SKM-1 (cell line): ENCODE data around the gene FAM72B.
"Not testable (repeated sequence)": the region's sequence is repeated elsewhere in the genome, so short reads cannot be mapped to it uniquely, and the experiment has no call there.

ENCODE experiments used
- DNase-seq: peaks from one replicate; lab custom pipeline; 2025; ENCODE audit not compliant: unreplicated experiment; lab: John Stamatoyannopoulos, UW

FAM72B gene

DNA sequence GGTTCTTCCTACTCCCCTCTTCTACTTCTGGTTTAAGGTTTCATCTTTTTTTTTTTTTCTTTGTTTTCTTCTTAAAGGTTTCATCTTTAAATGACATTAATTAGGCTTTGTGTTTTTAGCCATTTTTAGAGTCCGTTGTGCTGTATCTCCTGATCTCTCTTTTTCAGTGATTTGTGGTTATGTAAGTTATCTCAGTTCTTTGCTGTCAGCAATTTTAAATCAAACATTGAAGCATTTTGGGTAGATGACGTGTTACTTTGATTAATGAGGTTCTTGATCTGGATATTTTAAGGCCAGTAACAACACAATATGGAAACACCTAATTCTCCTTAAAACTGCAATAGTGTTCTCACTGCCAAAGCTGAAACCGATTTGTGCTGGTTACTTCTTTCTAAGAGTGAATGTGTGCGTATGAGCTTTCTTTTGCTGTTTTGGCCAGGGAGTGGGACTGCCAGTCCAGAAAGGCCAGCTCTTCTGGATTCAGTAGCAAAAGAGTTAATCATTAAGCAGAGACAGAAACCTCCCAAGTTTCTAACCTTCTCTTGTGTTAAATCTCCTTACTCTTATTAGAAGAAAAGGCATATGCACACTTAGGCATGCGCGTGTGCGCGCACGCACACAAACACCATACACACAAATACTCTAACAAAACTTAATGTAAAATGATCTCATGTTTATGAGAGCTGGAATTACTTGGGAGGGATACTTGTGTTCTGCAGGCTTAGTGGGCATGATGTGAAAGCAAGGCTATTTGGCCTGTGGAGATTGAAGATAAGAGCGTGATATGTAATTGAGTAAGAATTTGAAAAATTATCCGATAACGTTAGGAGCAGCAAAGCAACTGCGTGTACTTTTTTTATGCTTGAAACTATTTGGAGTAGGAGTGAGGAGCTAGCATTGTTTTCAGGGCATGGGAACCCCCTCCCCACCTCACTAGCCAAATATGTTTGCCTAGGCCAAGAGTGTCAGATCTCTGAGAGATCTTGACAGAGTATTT, 17.1 kb upstream of the FAM72B start:
- not testable (repeated sequence) for DNase-seq

DNA sequence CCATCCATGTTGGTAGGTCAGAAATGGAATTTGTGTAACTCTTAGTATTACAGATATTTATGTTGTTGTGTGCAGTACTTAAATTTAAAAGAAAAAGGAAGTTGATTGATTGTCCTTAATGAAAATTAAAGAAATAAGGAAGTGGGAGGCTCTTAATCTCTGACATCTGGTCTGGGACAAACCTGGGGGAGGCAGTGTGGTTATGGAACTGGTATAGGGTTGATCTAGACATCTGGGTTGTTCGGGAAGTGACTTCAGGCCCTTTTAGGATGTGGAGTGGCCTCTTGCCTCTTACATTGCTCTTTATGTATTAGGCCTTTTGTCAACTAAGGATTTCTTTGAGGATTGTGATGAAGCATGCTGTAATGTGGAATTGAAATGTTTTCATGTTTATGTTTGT, 16.1 kb upstream of the FAM72B start:
- not testable (repeated sequence) for DNase-seq

DNA sequence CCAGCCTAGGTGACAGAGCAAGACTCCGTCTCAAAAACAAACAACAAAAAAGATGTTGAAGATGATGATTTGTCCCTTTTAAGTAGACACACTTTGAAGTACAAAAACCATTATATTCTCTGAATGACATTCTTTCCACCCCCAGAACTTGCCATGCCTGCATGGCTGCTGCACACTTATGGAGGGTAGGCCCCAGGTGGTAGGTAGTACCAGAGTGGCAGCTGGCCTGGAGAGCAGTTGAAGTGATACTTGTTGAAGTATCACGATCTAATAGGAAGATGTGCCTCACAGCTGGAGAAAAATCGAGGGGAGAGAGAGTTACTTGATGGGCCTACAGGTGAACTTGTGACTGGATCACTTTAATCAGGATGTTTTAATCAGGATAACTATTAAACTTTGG, 15.6 kb upstream of the FAM72B start:
- not testable (repeated sequence) for DNase-seq

DNA sequence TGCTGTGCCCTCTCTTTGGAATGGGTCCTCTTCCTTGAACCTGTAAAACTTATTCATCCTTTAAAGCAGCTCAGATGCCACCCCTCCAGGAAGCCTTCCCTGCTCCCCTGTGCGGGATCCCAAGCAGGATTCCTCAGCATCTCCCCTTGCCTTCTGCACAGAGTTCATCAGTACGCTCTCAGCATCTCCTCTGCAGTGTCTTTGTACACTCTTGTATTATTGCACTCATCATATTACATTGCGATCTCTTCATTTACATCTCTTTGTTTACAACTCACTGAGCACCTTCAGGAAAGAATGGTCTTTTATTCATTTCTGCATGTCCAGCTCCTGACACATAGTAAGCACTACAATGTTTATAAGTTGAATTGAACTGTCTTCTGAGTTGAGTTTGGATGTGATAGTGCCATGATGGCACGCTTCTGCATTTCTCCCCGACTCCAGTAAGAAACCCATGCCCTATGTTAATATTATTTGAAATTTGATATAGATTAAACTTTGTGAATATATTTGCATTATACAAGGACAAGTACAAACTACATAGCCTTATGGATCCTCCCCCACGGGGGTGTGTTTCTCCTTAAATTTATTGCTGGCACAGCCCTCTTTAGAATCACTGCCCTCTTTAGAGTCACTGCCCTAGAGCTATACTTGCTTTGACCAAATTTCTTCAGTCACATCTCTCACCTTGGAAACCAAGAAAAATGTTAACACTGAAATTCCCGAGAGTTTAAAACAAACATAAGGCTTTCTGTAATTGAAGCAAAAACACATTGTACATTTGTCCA, 13.1 kb upstream of the FAM72B start:
- DNase-seq: not testable (repeated sequence)

DNA sequence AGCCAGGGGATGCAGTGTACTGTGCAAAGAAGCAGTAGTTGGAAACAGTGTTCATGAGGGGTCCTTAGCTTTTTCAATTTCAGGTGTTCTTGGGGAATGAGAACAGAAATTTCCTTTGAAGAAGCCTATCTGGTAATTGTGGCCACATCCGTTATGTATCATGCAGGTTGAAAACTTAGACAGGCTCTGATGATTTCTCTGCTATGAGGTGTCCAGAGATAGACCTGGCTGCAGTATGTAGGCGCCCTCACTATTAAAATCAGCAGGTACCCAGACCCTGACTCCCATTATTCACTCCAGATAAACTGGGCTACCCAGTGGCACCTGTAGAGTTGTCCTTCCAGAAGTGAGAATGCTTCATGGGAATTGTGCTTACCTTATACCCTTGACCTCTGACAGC, 8.4 kb upstream of the FAM72B start:
- DNase-seq: not testable (repeated sequence)

DNA sequence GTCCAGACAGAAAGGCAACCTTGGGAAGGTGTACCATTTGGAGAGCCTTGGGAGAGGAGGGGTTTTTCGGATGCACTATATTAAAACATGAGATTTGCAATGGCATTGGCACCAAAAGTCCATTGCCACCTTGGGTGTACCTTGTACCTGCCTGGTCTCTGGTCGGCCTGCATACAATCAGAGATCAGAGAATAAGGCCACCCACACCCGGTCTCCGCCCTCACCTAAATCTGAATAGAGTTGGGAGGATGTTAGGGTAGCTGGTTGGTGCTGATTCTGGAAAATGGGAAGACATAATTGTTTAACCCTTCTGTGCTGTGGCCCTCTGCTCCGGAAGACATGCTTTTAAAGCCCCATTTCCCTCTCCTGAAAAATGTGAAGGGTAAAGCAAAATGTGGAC, 3.8 kb upstream of the FAM72B start:
- DNase-seq: not testable (repeated sequence)

DNA sequence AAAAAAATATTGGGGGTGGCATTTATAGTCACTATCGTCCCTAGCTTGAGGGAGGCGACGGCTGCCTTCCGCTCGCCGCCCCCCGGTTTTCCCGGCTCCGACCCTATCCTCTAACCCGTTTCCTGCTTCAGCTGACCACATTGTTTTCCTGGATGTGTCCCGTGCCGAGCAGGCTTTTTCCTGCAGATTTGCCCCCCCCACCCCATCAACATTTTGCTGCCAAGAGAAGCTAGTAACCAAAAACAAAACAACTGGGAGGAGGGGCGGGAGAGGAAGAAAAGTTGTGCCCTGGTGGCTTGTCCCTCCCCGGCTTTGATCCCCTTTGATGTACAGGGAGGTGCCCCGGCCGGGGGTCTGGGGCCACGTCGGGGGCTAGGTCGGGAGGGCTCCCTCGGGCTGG, 2.1 kb upstream of the FAM72B start:
- DNase-seq: not testable (repeated sequence)

DNA sequence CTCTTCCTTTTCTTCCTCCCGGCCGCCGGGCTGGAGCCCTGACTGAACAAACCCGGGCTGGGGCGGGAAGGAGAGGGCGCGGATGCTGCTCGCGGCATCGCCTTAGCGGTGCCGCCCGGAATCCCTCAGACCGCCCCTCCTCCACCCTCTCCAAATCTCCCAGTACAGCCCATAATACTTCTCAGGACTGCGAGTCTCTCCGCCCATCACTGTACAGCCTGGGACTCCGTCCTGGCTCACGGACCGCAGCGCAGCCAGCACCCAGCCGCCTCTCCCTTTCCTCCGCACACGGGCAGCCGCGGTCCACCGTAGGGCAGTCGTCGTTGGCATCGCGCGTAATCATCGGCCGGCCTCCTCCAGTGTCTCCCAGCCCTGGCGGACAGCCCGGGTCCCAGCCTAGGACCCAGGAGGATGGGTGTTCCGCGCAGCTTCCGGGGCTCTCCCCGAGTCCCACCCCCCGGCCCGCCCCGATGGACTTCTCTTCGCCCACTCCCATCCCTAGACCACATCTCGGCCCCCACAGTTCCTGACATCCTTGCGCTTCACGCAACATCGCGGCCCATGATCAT, 1.1 kb upstream of the FAM72B start:
- DNase-seq: not testable (repeated sequence)

GRCh38 chr1:121183867-121184266, 273 bp downstream of the FAM72B start:
- not testable (repeated sequence) for DNase-seq

GRCh38 chr1:121178197-121178596, 5.9 kb downstream of the FAM72B start:
- not testable (repeated sequence) for DNase-seq

DNA sequence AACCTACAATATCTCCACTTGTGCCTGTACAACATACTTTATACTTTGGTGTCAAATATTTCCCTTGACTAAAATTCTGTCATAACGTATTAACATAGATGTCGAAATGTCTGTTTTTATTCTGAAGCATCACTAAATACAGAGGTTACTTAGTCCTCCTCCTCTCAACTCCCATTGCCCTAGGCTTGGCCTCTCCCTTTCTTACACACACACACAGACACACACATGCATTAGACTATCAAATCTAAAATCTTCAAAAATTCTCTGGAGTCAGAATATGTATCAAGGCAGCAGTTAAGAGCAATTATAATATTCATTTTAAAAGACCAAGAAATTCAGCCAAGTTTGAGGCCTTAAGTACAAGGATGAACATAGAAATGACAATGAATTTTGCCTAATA, 7.5 kb downstream of the FAM72B start:
- not testable (repeated sequence) for DNase-seq

DNA sequence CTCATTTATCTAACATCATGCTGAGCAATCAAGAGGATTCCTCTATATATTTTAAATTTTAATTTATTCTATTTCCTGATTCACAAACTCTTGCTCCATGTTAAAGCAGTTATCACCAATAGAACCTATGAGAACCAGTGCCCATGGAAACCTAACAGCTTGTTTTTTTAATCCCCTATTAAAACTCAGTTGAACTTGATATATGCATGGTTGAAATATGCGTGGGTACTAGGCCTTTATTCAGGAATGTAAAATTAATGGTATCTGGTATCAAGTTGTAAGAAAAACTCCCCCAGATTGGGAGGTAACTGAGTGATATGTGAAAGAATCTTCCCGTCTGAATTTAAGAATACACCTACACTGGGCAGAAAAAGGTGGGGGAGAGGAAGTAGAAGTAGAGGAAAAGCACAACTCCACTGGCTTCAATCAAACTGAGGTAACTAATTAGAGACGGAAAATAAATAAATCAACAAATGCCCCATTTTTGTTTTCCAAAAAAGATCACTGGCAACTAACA, 15.9 kb downstream of the FAM72B start:
- DNase-seq: not testable (repeated sequence)

DNA sequence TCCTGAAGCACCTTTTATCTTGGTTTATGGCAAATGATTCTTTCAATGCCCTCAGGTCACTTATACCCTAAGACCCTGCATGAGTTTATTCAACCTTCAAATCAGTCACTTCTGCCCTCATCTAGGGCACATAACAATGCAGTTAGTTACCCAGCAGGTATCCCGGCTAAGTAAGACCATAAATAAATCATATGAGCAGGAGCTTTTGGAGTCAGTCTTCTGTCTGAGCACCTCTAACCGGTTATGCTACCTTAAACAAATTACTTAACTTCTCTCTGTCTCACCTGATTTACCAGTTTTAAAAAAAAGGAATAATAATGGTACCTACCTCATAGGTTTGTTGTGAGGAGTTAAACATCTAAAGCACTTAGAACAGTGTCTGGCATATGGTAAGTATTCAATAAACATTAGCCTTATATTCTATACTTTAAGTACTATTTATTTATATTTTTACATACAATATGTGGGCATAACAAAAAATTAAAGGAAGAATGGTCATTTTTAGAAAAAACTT, 16.9 kb downstream of the FAM72B start:
- DNase-seq: not testable (repeated sequence)

DNA sequence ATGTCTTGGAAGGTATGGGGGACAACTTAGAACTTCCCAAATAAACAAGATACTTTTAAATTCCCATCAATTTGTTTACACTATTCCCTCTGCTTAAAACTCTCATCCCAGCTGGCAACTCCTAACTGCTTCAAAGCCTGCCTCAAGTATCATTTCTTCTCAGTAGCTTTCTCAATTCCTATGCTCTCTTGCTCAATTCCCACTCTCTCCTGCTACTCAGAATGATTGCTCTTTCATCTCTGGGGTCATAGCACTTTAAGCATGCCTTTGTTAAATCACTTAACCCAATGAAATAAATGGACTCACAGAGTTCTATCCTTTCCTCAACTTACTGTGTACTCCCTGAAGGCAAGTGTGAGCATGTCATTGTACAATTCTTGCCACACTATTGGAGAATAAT, 18.8 kb downstream of the FAM72B start:
- DNase-seq: not testable (repeated sequence)

GRCh38 chr1:121163850-121164757, 20.0 kb downstream of the FAM72B start:
- DNase-seq: not testable (repeated sequence)

- DNase-seq: not testable (repeated sequence)
Measured at GRCh38 chr1:121161199-121161901, 22.8 kb downstream of the FAM72B start.

GRCh38 chr1:121160118-121160517, 24.0 kb downstream of the FAM72B start:
- DNase-seq: not testable (repeated sequence)

- DNase-seq: not testable (repeated sequence)
Measured at GRCh38 chr1:121157609-121158008, 26.5 kb downstream of the FAM72B start.

DNA sequence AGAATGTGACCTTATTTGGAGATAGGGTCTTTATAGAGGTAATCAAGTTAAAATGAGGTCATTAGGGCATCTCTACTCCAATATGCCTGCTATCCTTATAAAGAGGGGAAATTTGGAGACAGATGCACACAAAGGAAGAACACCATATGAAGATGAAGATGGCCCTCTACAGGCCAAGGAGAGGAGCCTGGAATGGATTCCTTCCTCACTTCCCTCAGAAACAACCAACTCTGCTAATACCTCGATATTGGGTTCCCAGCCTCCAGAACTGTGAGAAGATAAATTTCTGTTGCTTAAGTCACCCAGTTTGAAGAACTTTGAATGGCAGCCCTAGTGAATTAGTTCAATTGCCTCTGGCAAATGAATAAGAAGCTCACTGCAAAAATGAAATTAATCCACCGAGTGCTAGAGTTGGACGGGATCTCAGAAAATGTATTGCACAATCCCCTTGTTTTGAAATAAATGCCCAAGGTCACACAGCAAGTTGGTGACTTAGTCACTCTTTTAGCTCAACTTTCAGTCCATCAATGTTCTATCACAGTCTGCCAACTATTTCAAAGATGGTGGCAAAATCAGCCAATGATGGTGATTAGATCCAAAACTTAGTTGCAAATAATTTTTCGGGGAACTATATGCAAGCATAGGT, 27.1 kb downstream of the FAM72B start:
- DNase-seq: not testable (repeated sequence)
